DOHH2 (cell line): Measurements from ENCODE around the gene LRRC25.

ENCODE experiments used
- CTCF ChIP-seq: fragments of 200-600 bp; sonication (generic); IDR thresholded peaks from one replicate; pipeline ENCODE4 v1.5.1; 2014; ENCODE audit warnings: antibody characterized with exemption, mild to moderate bottlenecking, low read depth, low read length; ENCODE audit not compliant: poor library complexity, severe bottlenecking
- EZH2phosphoT487 ChIP-seq: fragments of 200-600 bp; sonication (generic); IDR thresholded peaks from 2 replicates; pipeline ENCODE4 v1.6.1; 2017; ENCODE audit warnings: borderline replicate concordance, mild to moderate bottlenecking, antibody characterized with exemption, low read length, moderate library complexity, mixed read lengths

- no peak for TF ChIP-seq CTCF
- no peak for TF ChIP-seq EZH2phosphoT487
Measured at GRCh38 chr19:18364826-18365528, 32.4 kb downstream of the LRRC25 start.
